ENCODE measurements around the gene MED20. TPM values are rescaled to one million over a fixed set of nuclear protein-coding genes. Genes with fewer than 3 reads are reported as not detected.
"Not testable (repeated sequence)": the region's sequence is repeated elsewhere in the genome, so short reads cannot be mapped to it uniquely, and the experiment has no call there.

Gene MED20
- total and polyA plus RNA-seq, 2 donors = 15.6 to 22.5 TPM

DNA sequence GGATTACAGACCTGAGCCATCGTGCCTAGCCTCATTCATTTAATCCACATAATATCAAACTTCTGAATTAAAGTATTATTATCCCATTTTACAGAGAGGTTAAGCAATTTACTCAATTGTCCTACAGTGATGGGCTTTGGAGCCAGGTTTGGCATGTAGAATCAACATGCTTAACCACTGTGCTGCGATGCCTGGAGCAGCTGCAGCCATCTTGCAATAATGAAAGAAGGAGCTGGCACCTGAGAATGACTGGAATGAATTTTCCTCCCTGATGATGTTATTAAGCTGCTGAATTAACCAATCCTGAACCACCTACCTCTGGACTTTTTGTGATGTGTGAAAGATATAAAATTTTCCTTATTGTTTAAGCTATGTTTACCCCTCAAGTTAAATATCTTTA lies 33.7 kb upstream of the MED20 start:
- H3K4me1 ChIP-seq (ENCODE audit: insufficient read depth) = no peaks in the 10 kb centered on the region
- no peak overlapping the region for H3K4me3 ChIP-seq (ENCODE audit: low read depth, low read length)
- no peak overlapping the region for H3K27ac ChIP-seq (ENCODE audit: low read depth)
- no peak for DNase-seq (ENCODE audit: extremely low spot score)
- WGBS = 93% methylated on average over 2 of the region's 2 CpGs
- H3K36me3 ChIP-seq (ENCODE audit: insufficient read depth) = no peaks in the 10 kb centered on the region

DNA sequence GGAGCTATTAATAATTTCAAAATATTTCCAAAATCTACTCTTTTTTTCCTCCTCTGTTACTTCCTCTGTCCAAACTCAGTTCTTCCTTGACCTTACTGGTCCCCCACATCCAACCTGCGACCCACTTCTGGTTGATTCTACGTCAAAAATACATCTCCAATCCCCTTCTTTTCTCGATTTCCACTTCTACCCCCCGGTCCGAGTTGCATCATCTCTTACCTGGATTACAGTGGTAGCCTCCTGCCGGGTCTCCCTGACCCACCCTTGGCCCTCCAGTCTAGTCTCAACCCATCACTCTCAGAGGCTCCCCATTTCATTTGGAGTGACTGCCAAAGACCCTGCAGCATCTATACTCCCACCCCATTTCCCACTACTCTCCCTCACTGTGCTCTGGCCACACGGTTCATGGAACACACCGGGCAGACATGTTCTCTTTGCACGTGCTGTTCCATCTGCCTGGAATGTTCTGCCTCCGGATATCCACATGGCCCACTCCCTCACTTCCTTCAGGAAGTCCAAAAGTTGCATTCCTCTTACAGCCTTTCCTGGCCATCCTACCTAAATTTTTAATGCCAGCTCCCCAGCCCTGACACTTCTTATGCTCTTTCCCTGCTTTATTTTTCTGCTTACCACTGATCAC lies 26.8 kb upstream of the MED20 start:
- H3K36me3 ChIP-seq (ENCODE audit: insufficient read depth) = no peaks in the 10 kb centered on the region
- WGBS = 79% methylated on average over 10 of the region's 10 CpGs
- H3K4me1 ChIP-seq (ENCODE audit: insufficient read depth) = no peaks in the 10 kb centered on the region
- no peak for DNase-seq (ENCODE audit: extremely low spot score)
- H3K4me3 ChIP-seq (ENCODE audit: low read depth, low read length) = no peak overlapping the region
- H3K27ac ChIP-seq (ENCODE audit: low read depth) = no peak overlapping the region

DNA sequence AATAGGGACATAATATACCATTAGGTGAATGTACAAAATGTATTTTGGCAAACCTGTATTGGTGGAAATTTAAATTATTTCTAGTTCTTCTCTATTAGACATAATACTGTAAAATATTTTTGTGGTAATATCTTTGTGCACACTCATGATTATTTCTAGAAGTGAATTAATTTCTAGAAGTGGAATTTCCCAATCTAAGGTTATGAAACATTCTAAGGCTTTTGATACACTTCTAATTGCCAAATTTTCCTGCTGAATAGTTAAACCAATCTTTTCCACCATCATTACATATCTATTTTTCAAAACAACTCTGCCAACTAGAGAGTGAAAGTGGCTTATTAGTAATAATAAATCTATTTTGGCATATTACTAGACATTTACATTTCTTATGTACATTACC lies 22.5 kb upstream of the MED20 start:
- Histone ChIP-seq H3K36me3 (ENCODE audit: insufficient read depth) (no peaks in the 10 kb centered on the region), H3K27ac (ENCODE audit: low read depth) (no peak overlapping the region), H3K4me3 (ENCODE audit: low read depth, low read length) (no peak overlapping the region), H3K4me1 (ENCODE audit: insufficient read depth) (peaks cover 2% of the 10 kb centered on the region)
- no peak for DNase-seq (ENCODE audit: extremely low spot score)

DNA sequence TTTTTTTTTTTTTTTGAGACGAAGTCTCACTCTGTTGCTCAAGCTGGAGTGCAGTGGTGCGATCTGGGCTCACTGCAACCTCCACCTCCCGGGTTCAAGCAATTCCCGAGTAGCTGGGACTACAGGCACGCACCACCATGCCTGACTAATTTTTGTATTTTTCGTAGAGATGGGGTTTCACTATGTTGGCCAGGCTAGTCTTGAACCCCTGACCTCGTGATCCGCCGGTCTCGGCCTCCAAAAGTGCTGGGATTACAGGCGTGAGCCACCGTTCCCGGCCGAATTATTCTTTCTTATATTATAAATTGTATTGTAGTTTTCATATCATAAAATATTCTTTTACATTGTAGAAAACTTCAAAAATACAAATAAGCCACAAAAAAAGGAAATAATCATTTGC lies 21.9 kb upstream of the MED20 start:
- WGBS = 94% methylated on average over 14 of the region's 14 CpGs
- H3K4me1 ChIP-seq (ENCODE audit: insufficient read depth); H3K36me3 ChIP-seq (ENCODE audit: insufficient read depth); H3K27ac ChIP-seq (ENCODE audit: low read depth); H3K4me3 ChIP-seq (ENCODE audit: low read depth, low read length); DNase-seq (ENCODE audit: extremely low spot score): not testable (repeated sequence)

DNA sequence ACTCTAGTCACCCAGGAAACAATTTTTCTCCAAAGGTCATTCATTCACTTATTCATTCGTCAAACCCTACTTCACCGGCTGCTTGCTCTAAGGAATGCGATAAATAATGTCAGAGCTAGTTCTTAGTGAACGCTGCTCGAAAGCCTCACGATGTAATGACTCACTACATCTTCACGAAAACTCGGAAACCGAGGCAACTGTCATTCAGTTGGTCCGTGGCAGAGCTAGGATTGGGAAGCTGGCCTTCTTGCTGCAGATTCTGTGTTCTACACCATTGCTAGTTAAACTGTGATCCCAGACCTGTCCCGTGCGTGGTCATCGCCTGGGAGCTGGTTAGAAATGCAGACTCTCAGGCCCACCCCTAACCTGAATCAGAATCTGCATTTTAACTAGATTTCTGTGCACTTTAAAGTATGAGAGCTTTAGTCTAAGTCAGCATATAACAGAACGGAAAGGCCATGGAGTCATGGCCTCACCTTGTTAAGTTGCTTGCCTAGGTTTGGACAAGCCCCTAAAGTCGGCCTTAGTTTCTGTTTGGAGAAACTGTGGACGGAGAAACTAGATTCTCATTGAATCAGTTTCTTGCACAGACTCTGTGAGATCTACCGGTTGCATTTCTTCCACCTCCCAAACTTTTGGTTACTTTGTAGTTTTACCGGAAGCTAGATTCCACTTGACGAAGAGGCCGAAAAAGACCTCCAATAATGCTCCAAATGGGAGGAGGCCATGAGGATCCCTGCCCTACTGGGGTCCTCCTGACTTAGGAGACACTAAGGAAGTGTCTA lies 21.3 kb upstream of the MED20 start:
- DNase-seq (ENCODE audit: extremely low spot score) = no peak
- H3K4me3 ChIP-seq (ENCODE audit: low read depth, low read length) = peak overlapping the region; percentile 66
- H3K4me1 ChIP-seq (ENCODE audit: insufficient read depth) = peaks cover 2% of the 10 kb centered on the region
- H3K27ac ChIP-seq (ENCODE audit: low read depth) = no peak overlapping the region
- no peaks in the 10 kb centered on the region for H3K36me3 ChIP-seq (ENCODE audit: insufficient read depth)
- 37% methylated on average over 20 of the region's 20 CpGs for WGBS

DNA sequence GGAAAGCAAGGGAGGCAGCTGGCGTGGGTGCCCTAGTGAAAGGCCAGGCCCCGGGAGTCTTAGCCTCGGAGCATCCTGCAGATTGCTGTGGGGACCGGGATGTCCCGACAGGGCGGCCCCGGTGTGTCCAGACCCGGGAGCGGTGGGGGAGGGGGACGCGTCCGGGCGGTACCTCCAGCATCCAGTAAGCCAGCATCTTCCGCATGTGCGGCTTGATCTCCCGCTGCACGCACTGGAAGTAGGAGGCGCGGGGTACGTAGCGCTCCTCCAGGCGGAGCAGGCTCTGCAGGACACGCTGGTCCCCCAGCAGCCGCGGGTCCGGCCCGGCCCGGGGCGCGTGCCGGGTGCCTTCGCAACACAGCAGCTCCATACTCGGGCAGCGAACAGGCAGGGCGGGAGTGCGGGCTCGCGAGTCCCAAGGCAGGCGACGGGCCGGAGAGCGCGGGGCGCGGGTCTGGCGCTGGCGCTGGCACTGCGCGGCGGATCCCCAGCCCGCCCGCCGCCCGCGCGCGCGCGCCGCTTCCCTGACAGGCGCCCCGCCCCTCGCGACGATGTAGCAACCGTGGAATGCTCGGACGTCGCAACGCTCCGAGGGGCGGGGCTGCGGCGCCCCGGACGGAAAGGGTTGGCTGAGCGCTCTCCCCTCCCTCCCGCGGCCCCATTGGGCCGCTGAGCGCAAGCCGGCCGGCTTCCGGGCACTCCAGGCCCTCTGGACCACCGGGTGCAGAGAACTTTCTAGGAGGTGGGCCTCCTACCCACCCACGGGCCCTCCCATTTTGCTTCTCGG lies 20.5 kb upstream of the MED20 start, which contains the start of gene CCND3:
CCND3 (minus strand) TSS at position 529 of the 787 bp plus-strand sequence; CDS start at position 370, 159 bp downstream.
- H3K36me3 ChIP-seq (ENCODE audit: insufficient read depth) = no peaks in the 10 kb centered on the region
- under 1% methylated on average over 87 of the region's 87 CpGs for WGBS
- peak within 1 kb of the TSS; percentile 11 for H3K27ac ChIP-seq (ENCODE audit: low read depth)
- H3K4me3 ChIP-seq (ENCODE audit: low read depth, low read length) = peak within 1 kb of the TSS; percentile 66
- DNase-seq (ENCODE audit: extremely low spot score) = peak; percentile 74
- peaks cover 2% of the 10 kb centered on the region for H3K4me1 ChIP-seq (ENCODE audit: insufficient read depth)

DNA sequence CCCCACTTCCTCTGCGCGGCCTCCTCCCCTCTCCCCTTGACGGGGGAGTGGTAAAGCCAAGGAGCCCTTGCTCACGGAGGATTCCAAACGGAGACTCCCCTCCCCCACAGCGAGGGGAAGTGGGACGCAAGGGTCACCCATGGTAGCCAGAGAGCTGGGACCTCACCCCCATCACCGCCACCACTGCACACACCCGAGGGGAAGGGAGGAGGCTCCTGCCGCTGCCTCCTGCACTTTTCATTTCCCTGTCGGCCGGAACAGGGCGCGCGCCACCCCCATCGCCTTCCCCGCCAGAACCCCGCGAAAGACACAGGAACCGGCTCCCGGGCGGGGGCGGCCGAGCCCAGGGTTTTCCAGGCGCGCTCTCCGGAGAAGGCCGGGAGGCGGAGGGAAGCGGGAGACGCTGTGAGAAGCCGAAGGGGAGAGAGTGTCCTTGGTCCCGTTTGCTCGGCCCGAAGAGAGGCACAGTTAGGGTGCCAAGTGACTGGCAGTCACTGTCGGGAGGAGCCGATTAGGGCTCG lies 19.9 kb upstream of the MED20 start:
- peak overlapping the region; percentile 66 for H3K4me3 ChIP-seq (ENCODE audit: low read depth, low read length)
- under 1% methylated on average over 38 of the region's 38 CpGs for WGBS
- H3K4me1 ChIP-seq (ENCODE audit: insufficient read depth) = peaks cover 2% of the 10 kb centered on the region
- DNase-seq (ENCODE audit: extremely low spot score) = no peak
- no peaks in the 10 kb centered on the region for H3K36me3 ChIP-seq (ENCODE audit: insufficient read depth)
- H3K27ac ChIP-seq (ENCODE audit: low read depth) = no peak overlapping the region

DNA sequence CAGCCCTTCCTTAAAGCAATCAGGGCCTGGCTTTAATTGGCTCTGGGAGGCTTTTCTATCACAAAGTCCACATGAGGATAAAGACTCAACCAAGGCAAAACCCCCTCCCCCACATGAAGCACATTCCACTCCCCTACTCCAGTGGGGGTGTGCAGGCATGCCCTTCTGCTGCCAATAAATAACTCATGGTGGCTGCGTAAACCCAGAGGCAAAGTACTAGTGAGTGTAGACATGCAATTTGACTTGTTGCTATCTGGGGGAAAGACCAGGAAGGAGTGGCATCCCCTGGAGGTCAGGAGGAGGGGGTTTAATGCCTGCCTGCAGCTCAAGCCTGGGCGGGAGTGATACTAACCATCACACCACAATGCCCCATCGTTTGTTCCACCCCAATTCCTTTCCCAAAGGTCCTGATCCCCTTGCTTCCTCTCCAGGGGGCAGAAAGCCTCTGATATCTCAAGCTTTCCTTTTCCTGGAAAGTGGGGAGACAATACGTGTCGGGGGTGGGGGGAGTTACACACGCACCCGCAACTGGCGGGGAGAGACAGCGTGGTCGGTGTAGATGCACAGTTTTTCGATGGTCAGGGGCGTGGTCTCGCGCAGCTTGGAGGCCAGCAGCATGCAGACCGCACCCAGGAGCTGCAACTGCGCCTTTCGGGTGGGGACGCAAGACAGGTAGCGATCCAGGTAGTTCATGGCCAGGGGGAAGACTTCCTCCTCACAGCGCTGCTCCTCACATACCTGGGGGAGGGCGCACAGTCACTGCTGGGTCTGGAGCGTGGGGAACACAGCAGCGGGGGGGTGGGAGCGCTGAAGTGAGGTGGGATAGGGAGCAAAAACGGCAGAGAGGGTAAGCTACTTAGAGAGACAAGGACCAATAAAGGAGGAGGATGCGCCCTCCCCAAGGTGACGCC lies 19.2 kb upstream of the MED20 start:
- no peak overlapping the region for H3K27ac ChIP-seq (ENCODE audit: low read depth)
- H3K36me3 ChIP-seq (ENCODE audit: insufficient read depth) = no peaks in the 10 kb centered on the region
- peaks cover 2% of the 10 kb centered on the region for H3K4me1 ChIP-seq (ENCODE audit: insufficient read depth)
- 9% methylated on average over 27 of the region's 27 CpGs for WGBS
- DNase-seq (ENCODE audit: extremely low spot score) = no peak
- H3K4me3 ChIP-seq (ENCODE audit: low read depth, low read length) = peak overlapping the region; percentile 66

DNA sequence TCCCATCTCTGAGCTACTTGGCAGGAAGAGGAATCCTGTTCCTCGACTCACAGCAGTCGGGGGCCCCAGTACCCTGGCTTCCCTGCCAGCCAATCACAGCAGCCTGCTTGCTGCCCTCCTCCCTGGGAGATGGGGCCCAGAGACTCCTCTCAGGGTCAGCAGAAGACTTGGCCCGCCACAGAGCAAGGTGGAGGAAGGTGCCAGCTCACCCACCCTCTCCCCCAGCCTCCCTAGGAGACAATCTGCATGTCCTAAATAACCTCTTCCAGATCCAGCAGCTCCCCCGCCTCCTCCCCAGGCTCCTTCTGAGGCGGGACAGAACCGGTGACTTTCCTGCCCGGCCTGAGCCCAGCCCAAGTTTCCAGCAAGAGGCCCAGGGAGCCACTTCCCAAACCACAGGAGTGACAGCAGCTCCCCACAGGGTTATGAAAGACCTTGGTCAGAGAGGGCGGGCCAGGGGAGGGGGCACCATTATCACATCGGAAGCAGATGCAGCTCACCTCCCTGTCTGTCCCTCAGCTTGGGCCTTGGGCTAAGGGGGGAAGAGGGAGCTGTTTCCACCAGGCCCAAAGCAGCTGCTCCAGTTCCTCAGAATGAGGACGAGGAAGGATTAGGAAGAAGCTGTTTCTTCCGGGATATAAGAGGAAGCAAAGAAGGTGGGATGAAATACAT lies 18.4 kb upstream of the MED20 start:
- Histone ChIP-seq H3K27ac (ENCODE audit: low read depth) (no peak overlapping the region), H3K4me1 (ENCODE audit: insufficient read depth) (peaks cover 2% of the 10 kb centered on the region), H3K36me3 (ENCODE audit: insufficient read depth) (no peaks in the 10 kb centered on the region), H3K4me3 (ENCODE audit: low read depth, low read length) (no peak overlapping the region)
- 30% methylated on average over 11 of the region's 11 CpGs for WGBS
- DNase-seq (ENCODE audit: extremely low spot score) = no peak

DNA sequence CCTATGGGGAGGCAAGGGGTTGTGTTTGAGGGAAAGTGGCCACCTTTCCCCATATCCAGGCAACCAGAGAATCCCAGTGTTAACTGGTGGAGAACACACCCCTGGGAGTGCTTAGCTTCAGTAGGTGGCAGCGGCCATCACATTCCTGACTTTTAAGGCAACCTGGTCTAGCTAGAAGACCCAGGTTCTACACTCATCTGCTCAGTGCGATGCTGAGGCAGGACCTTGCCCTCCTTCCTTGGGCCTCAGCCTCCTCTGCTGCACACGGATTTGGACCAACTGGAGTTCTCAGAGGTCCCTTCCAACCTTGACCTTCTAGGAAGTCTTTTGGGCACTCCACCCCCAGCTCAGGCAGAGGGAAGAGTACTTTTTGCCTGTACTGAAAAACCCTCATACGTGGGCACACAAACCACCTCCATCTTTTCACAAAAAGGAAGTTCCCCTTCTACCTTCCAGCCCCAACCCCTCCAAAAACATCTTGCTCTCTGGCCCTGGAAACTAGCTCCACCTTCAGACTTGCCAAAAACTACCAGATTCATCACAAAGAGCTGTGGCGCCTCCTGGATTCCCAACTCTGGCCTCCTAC lies 17.7 kb upstream of the MED20 start:
- H3K4me1 ChIP-seq (ENCODE audit: insufficient read depth) = peaks cover 2% of the 10 kb centered on the region
- peak; percentile 31 for DNase-seq (ENCODE audit: extremely low spot score)
- no peak overlapping the region for H3K4me3 ChIP-seq (ENCODE audit: low read depth, low read length)
- H3K27ac ChIP-seq (ENCODE audit: low read depth) = no peak overlapping the region
- WGBS = 69% methylated on average over 5 of the region's 5 CpGs
- H3K36me3 ChIP-seq (ENCODE audit: insufficient read depth) = no peaks in the 10 kb centered on the region

DNA sequence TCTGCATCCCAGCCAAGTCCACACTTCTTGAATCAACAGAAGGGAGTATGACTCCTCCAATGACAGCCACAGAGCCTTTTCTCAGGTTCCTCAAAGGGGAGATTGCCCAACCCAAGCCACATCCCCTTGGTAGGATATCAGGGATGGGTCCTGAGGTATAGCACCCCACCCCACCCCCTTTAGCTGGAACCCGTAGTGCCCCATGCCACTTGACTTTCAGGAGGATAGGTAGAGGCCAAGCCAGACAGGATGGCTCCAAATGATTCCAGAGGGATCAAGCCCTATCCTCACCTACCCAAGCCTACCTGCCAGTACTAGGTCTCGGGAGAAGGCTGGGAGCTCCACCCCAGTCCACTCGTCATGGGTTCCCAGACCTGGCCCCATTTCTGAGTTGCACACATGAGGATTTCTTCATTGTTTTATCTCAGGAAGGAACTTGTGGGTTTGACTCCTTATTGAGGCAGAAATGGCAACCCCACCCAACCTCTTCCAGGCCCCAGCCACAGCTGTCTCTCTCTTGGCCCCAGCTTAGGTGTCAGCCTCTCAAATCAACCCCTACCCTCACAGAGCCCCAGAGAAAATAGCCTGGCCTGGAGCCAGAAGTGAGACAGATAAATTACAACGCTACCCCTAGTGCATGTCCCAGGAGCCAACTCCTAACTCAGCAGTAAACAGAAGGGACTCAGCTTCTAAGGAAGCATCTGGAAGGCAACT lies 17.1 kb upstream of the MED20 start:
- H3K4me1 ChIP-seq (ENCODE audit: insufficient read depth) = peaks cover 2% of the 10 kb centered on the region
- DNase-seq (ENCODE audit: extremely low spot score) = no peak
- WGBS = 58% methylated on average over 4 of the region's 4 CpGs
- no peak overlapping the region for H3K27ac ChIP-seq (ENCODE audit: low read depth)
- H3K4me3 ChIP-seq (ENCODE audit: low read depth, low read length) = no peak overlapping the region
- H3K36me3 ChIP-seq (ENCODE audit: insufficient read depth) = no peaks in the 10 kb centered on the region

DNA sequence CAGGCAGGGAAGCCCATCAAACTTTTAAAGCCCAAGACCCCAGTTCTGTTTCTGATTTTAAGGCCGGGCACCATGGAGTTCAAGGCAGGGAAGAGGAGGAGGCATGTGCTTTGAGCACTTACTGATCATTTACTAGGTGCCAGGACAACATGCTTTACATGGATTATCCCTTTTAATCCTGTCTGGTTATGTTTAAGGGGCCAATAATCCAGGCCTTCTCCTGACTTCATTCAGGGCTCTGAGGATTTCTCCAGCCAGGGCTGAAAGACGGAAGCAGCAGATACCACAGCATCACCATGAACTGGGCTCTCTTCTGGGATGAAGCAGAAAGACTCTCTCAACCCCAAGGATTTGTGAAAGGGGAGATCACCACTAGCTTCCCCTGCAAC lies 16.5 kb upstream of the MED20 start:
- H3K4me1 ChIP-seq (ENCODE audit: insufficient read depth) = peaks cover 2% of the 10 kb centered on the region

More for the DNA sequence above, 16.5 kb upstream of the MED20 start:
- Histone ChIP-seq H3K36me3 (ENCODE audit: insufficient read depth) (no peaks in the 10 kb centered on the region), H3K4me3 (ENCODE audit: low read depth, low read length) (no peak overlapping the region), H3K27ac (ENCODE audit: low read depth) (no peak overlapping the region)
- no peak for DNase-seq (ENCODE audit: extremely low spot score)
- WGBS = 51% methylated on average over 2 of the region's 2 CpGs

Measured in urinary bladder (tissue), 4 donors.